GM12891 (cell line): ENCODE data around the gene UQCRC1.
A peak's percentile ranks its signal among the peaks of the same experiment; 100 is the strongest.

Experiments used
- DNase-seq: peaks from one replicate; pipeline ENCODE4 v3.0.0; 2011; ENCODE audit warnings: low spot score; ENCODE audit not compliant: insufficient read length
- FAIRE-seq: peaks from 2 replicates; lab custom pipeline; 2011; peaks lifted over from hg19 to GRCh38; lab: Jason Lieb, UNC
- PAX5 ChIP-seq: IDR thresholded peaks from 2 replicates; pipeline ENCODE4 v1.6.1; 2011; ENCODE audit warnings: low read length, moderate library complexity, mild to moderate bottlenecking; ENCODE audit not compliant: insufficient read depth, severe bottlenecking
- POLR2A ChIP-seq: IDR thresholded peaks from 2 replicates; pipeline ENCODE4 v1.6.1; 2011; ENCODE audit warnings: low read depth, low read length, control low read depth
- POLR2AphosphoS5 ChIP-seq: IDR thresholded peaks from 2 replicates; pipeline ENCODE4 v1.6.1; 2011; ENCODE audit warnings: low read depth, low read length, control low read depth
- POU2F2 ChIP-seq: IDR thresholded peaks from 2 replicates; pipeline ENCODE4 v1.6.1; 2011; ENCODE audit warnings: low read depth, mild to moderate bottlenecking, control low read depth, low read length, moderate library complexity
- SPI1 ChIP-seq: IDR thresholded peaks from 2 replicates; pipeline ENCODE4 v1.6.1; 2011; ENCODE audit warnings: low read depth, low read length, control low read depth
- TAF1 ChIP-seq: IDR thresholded peaks from 2 replicates; pipeline ENCODE4 v1.6.1; 2011; ENCODE audit warnings: low read depth, low read length, control low read depth

The UQCRC1 gene

DNA sequence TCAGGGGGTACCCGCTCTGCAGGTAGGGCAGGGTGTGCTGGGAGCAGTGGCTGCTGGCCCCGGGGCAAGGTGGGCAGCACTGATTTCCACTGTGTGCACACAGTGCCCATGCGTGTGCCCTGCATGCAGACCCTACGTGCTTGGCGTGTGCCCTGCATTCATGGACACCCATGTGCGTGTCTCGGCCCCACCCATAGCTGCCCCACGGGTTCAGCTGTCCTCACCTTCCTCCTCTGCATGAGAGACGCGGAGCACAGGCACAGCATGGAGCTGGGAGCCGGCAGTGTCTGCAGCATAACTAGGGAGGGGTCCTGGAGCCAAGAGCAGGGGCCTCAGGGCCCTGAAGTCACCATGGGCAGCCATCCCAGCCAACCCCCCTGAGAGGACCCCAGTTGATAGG, 44.3 kb downstream of the UQCRC1 start:
- TF ChIP-seq TAF1, result no peak
- TF ChIP-seq POLR2A, result no peak
- no peak for TF ChIP-seq POU2F2
- no peak for TF ChIP-seq POLR2AphosphoS5
- TF ChIP-seq PAX5, result no peak
- no peak for TF ChIP-seq SPI1
- FAIRE-seq (no peak), DNase-seq (no peak)

GRCh38 chr3:48564667-48565066, 44.8 kb downstream of the UQCRC1 start:
- no peak for DNase-seq
- TF ChIP-seq TAF1 (no peak), POLR2AphosphoS5 (no peak), POLR2A (no peak), POU2F2 (no peak)
- FAIRE-seq, result no peak

DNA sequence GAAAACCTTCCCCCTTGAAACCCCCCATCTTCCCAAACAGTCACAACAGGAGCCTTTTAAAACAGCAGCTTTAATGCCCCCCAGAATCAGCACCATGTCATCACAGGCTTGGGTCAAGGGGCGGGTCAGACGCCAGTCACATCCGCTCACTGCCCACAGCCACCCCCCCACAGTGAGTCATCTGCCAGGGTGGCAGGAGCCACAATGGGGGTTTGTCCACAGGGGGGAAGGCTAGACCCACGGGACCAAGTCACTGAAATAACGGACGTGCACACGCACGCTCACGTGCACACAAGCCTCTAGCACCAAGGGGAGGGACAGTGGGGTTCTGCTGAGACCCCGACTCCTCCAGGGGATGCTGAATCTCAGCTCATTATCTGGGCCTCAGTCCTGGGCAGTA, 45.4 kb downstream of the UQCRC1 start:
- FAIRE-seq (peak; percentile 45), DNase-seq (no peak)
- TF ChIP-seq POU2F2 (no peak), POLR2A (no peak), TAF1 (no peak), PAX5 (no peak), POLR2AphosphoS5 (no peak)

GRCh38 chr3:48563382-48563918, 46.0 kb downstream of the UQCRC1 start, which contains the start of gene UCN2:
Gene UCN2, minus strand, starts transcription at chr3:48563781. Its CDS starts 657 bp downstream, at chr3:48563124.
- TF ChIP-seq SPI1 (no peak), POLR2A (no peak), POLR2AphosphoS5 (no peak), PAX5 (no peak), POU2F2 (no peak), TAF1 (no peak)
- FAIRE-seq (no peak), DNase-seq (no peak)

- no peak for FAIRE-seq
- DNase-seq, result no peak
- TF ChIP-seq PAX5, result no peak
- no peak for TF ChIP-seq POLR2A
- TF ChIP-seq SPI1, result no peak
These were observed 46.9 kb downstream of the UQCRC1 start for GRCh38 chr3:48562367-48563095.

DNA sequence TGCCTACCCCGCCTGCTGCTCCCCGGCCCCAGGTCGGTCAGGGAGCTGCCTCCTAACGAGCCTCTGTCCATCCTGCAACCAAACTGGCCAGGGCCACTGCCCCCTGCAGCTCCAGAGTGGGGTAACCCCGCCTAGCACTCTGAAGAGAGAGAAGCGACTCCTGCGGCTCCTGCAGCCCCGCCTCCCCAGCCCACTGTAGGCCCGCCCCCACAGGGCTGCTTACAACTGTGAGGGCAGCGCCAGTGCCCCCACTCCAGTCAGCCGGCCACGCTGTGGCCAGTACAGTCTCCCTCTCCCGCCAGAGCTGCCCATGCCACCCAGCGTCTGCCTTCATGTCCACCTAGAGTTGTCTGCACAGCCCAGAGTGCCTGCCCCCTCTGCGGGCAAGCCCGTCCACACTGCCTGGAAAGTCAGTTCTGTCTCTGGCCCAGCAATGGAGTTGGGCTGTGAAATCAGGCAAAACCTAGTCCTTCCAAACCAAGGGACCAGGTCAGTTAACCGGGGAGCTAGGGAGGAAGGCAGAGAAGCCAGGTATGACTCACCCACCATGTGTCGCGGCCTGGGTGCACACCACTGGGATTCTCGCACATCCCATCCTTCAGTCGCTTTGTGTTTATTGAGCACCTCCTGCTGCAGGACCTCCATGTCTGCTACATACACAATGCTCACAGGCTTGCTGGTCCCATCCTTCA, 48.3 kb downstream of the UQCRC1 start:
- FAIRE-seq, result peak; percentile 71
- TF ChIP-seq TAF1 (no peak), POU2F2 (no peak), SPI1 (no peak), PAX5 (no peak), POLR2A (no peak), POLR2AphosphoS5 (no peak)
- DNase-seq, result peak; percentile 67

GRCh38 chr3:48560648-48561018, 48.8 kb downstream of the UQCRC1 start:
- TF ChIP-seq POU2F2 (no peak), POLR2A (no peak), POLR2AphosphoS5 (no peak), TAF1 (no peak), PAX5 (no peak), SPI1 (no peak)
- DNase-seq, result no peak
- FAIRE-seq, result no peak

- TF ChIP-seq TAF1 (no peak), POU2F2 (no peak), PAX5 (no peak), SPI1 (no peak), POLR2A (no peak), POLR2AphosphoS5 (no peak)
- FAIRE-seq (no peak), DNase-seq (no peak)
These were observed 50.8 kb downstream of the UQCRC1 start for GRCh38 chr3:48558493-48559134.
